HG02623 (cell line): ENCODE measurements around the gene TMPRSS4.

Source experiments
- ATAC-seq: cut with Tn5 transposase; IDR thresholded peaks from one replicate; pipeline ENCODE4 v1.9.1; 2021; ENCODE audit warnings: moderate library complexity; ENCODE audit not compliant: unreplicated experiment

TMPRSS4 gene

DNA sequence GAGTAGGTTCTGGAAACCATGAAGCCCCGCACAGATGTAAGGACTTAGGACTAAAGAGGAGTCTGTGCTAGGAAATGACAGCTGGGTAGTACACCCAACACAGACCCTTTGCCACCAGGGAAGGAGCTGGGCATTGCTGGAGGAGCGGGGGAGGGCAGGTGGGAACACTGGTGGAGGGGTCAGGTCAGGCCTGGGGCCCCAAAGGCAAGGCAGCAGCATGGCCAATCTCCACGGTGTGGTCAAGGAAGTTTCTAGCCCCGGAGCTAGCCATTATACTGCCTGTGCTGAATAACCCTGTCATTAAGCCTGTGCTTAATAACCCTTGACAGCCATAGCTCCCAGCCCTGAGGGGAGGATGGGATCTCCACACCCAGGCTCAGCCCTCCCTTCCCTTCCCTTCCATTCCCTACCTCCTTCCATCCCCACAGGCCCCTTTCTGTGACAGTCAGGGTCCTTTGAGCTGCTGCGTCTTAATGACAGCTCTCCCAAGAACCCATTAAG lies 2.1 kb downstream of the TMPRSS4 start:
- no peak for ATAC-seq

DNA sequence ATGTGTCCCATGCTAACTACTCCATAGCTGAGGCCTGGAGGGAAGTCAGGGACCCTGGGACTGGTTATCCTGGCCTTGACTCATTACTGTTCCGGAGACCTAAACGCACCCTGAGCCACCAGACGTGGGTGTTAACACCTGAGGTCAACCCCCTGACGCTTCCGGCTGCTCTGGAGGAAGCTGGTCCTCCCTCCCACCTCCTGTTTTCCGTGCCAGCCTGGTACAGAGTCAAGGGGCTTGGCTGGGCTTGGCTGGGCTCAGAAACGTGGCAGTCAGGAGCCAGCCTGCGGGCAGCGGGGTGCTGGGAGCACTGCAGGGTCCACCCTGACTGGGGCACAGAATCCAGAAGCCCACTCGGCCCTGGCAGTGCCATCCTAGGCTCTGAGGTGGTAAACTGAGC lies 2.6 kb downstream of the TMPRSS4 start:
- no peak for ATAC-seq

DNA sequence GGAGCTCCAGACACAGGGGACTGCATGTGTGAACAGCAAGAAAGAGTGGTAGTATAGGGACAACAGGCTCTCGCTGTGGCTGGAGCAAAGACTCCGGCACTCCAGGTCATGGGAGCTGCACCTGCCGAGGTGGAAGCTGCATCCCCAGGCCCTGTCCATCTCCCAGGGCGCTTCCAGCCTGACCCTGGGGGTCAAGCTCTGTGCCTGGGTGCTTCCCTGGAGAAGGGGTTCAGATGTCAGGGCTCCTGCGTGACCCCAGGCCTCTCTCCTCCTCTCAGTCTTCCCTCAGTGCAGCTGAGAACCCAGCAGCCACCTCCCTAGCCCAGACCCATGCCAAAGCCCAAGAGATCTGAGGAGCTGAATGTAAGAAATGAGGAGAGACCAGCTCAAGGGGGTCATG lies 3.4 kb downstream of the TMPRSS4 start:
- ATAC-seq = no peak

DNA sequence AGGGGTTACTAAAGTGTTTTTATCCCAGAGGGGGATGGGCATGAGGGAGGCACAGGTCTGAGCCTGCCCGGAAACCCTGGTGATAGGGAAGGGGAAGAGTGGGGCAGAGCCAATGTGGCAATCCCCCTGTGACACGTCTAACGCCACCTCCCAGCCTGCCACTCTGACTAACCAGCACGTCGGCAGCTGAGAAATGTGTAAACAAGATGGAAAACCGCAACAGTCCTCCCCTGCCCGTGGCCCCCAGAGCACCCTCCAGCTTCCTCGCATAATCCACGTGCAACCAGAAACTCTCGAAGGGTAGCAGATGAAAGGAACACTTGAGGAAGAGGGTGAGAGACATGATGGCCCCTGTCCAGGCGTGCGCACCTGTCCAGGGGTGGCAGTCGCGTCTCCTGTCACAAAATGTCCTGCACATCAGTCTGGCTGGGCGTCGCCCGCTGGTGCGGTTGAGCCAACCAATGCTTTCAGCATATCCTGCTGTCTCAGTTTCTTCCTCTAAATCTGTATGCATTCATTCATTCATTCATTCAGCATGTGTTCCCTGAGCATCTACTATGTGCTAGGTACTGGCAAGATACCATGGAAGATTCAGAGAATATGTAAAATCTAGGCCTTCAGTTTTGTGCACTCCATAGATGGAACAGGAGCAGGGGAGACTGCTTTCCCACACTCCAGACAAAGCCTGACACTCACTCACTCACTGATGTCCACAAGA lies 4.5 kb downstream of the TMPRSS4 start:
- no peak for ATAC-seq

DNA sequence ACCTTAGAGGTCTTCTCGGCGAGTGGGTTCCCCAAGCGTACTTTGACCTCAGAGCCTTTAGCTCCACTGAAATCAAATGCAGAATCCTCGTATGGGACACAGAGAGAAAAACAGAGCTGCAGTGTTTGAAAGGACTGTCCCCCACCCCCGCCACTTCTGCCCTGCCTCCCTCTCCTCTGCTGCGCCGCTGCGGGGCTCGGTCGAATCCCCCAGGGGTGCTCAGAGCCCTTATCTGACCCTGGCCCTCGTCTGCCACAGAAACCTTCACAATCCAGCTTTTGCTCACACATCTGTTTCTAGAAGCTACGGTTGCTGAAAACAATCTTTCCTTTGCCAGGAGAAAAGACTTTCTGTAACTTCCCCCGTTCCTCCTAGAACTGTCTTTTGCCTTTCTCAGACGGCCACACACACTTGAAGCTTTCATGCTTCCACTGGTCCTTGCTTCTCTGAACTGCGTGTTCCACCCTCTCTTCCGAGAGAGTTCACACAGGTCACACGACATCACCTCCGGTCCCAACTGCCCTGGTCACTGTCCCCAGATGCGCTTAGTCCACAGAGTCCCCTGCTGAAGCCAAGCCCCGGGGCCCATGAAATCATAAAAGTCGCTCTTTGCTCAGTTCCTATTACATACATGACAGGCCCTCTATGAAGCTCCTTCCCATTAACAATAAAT lies 6.1 kb downstream of the TMPRSS4 start:
- ATAC-seq = no peak

DNA sequence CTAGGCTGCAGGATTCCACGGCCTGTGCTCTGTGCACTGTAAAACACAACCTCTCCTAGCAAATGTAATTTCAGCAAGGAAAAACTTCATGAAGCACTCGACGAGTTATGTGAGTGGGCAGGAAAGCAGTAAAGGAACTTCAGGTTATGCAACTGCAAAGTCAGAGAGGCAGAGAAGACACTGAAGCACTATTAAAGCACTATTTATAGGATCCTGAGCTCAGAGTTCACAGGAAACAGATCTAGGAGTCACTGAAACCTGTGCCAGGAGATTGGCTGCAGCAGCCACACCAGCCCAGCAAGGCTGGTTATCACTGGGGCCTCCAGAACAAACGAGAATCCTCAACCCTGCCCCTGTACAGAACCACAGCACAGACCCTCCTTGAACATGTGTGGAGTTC lies 7.4 kb downstream of the TMPRSS4 start:
- no peak for ATAC-seq

DNA sequence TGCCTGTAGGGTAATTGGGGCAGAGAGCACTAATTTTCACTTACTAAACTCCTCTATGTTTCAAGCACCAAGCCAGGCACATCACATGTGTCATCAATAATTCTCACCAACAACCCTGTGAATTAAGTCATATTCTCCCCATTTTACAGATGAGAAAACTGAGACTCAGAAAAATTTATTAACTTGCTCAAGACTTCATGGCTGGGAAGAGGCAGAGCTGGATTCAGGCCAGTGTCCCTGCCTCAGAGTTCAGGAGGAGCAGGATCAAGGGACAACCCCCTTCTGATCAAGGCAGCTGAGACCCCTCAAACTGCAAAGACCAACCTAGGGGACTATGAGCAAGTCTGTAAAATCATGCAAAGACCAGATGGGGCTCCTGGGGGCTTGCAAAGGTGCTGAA lies 7.8 kb downstream of the TMPRSS4 start:
- ATAC-seq = no peak

DNA sequence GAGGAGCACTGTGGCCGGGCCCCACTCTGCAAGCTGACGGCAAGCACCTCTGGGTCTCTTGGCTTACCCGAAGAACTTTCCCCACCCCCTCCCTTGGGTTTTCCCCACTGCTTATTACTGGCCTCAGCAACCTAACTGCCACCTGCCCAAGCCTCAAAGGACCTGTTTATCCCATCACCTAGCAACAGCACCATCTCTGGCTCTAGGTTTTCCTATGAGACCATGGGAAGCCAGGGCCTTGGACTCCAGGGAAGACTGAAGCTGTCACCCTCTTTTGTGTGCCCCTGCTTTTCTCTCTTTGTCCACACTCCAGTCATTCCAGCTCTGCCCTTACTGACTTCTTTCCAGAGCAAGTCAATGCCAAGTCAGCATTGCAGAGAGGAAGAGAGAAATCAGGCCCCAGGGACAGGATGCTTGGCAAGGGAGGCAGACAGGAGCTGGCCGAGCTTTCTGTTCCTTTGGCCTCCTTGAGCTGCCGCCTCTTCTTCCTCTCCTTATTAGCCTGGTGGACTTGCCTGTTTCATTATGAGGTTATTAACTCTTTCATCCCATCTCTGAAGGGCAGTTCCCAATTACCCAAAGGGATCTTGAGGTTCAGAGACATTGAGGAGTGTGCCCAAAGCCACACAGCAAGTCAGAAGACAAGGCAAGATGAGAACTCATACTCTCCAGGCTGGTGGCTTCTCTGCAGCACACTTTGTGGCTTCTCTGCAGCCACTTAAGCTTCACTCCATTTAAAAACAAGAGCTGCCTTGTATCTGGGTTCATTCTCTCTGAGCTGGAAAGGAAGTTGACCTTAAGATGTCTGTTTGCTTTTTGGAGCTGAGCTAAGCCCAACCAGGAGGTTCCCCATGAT lies 10.3 kb downstream of the TMPRSS4 start, which contains the start of gene SMIM35:
SMIM35 (minus strand) TSS at position 51 of the 856 bp plus-strand sequence. CDS start 206 bp downstream, outside the sequence.
- ATAC-seq = no peak

DNA sequence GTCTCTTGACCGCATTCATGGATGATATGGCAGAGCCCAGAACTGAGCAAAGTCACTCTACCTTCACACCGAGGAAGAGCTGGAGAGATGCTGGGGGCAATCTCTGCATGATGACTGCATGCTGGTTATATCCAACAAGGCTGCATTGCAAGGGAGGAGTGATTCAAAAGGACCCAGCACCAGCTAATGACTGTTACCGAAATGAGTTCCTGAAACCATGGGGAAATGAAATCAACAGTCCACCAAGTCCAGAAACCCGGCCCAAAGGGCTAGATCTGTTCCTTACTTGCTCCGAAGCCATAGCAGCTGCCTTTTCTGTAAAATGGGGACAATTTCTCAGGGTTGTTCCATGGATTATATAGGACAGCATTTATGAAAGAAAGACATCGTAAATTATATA lies 11.1 kb downstream of the TMPRSS4 start:
- ATAC-seq = no peak

DNA sequence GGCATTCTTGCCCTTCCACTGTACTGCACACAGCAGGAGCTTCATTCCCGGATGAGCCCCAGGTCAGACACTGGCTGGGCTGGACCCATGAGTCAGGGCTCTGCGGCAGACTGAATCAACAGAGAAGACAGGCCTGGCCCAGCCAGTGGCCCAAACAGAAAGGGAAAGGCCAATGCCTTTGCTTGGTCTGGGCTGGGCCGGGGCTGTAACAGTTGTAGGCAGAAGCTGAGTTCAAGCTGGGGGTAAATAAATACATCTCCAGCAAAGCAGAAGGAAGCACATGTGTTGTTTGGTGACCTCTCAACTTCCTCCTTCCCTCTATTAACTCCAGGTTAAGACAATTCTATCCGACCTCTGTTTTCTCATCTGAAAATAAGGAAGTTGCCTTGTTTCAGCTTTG lies 11.7 kb downstream of the TMPRSS4 start:
- ATAC-seq = no peak

DNA sequence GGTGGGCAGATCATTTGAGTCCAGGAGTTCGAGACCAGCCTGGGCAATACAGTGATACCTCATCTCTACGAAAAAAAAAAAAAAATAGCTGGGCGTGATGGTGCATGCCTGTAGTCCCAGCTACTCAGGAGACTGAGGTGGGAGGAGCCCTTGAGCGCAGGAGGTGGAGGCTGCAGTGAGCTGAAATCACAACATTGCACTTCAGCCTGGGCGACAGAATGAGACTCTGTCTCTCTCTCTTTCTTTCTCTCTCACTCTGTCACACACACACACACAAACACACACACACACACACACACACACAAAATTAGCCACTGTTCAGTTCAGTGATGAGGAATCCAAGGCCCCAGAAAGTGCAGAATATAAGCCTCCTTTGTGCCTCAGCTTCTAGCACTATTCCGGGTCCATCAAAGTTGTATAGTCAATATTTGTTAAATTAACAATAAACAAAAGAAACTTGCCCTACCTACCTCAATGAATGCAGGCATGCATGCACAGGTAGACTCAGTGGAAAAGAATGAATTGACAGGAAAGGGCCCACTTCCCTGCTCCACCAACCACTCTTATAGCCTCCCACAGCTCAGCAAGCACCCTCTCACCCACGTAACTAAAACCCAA lies 13.8 kb downstream of the TMPRSS4 start:
- ATAC-seq = no peak

DNA sequence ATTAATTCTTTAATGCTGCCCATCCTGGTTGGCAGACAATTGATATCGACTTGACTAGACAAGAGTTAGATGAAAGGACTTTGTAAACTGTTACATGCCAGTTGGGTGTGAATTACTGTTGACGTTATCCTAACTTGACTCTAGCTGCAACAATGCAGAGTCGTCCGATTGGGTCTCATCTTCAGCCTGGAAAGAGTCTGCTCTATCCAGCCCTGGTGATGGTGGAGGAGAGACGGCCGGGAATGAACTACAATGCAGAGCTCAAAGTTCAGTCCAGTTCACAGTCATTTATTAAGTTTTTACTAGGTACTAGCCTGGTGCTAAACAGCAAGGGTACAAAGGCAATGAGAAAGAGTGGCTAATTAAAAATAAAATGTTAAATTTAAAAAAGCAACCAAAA lies 14.8 kb downstream of the TMPRSS4 start:
- ATAC-seq = no peak

DNA sequence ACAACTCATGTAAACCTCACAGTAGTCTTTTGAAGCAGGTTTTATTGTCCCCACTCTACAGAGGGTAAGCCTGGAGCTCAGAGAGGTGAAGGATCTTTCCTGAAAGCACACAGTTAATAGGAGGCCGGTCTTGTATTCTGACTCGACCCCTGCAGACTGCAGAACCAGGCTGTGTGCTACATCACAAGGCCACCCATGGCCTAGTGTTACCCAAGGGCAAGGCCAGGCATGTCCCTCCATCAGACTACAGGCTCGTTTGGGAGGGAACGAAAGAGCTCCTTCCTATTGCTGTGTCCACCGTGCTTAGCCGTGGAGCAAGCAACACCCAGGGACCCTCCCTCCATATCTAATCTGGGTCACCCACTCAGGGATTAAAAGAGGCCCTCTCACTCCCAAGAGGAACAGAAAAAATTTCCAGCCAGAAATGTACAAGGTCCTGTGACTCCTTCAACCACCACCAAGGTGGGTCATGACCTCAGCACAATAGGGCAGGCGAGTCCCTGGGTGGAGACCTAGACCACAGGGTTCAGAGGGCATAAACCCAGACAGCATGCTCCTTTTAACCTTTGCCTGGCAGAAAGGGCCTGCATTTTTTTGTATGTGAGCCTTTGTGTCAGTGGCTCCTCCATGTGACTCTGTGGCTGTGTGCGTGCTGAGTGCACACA lies 16.2 kb downstream of the TMPRSS4 start:
- no peak for ATAC-seq

DNA sequence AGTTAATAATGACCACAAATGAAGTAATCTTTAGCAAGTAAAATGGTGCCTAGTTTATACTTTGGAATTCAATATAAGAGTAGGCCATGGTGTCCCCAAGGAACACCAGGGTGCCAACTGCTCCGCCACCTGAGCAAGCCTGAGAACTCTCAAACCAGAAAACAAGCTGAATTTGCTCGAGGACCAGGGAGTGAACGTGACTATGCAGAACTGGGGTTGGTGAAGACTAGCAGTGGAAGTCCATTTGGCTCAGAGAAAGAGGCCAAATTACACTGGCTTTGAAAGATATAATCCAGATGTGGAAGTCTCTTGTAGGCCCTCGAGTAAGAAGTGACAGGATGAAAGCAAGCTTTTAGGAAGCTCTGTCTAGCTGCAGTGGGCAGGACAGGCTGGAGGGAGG lies 18.6 kb downstream of the TMPRSS4 start:
- ATAC-seq = no peak

DNA sequence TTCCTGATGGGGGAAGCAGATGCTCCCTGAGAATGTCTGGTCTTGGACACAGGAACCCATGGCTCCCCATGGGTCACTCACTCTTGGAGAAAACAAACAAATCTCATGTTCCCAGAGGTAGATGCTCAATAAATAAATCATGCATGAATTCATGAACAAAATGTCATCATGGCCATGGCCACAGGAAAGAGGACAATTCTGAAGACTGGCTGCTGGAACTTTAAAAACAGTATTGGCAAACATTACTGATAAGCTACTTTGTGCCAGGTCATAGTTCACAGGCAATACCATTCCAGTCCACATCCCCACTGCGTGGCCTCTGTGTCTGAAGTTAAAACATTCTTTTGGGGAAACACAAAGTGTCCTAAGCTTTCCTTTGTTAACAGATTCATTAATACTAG lies 19.1 kb downstream of the TMPRSS4 start:
- no peak for ATAC-seq

DNA sequence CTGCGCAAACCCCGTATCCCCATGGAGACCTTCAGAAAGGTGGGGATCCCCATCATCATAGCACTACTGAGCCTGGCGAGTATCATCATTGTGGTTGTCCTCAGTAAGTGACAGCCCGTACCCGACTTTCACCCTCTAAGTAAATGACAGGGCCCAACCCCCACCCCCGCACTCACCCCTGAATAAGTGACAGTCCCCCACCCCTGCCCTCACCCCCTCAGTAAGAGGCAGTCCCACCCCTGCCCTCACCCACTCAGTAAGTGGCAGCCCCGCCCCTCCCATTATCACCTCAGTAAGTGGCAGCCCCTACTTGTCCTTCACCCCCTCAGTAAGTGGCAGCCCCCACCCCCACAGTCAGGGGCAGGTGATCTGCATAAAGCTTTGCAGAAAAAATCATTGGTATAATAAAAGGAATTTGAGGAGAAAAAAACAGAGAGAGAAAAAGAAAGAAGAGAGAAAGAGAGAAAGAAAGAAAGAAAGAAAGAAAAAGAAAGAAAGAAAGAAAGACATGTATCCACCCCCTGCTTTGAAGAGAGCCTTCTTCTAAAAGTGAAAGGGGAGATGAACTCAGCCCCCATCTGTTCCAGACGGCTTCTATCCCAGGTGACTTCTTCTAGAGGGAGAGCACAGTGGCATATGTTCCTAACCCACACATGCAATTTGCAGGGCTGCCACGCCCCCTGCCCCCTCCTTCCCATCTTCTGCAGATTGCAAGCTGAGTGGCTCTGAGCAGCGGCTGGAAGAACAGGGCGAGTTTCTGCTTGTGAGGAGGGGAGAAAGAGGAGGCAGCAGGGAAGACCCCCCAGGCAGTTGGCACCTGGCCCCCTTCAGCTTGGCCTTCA lies 22.3 kb downstream of the TMPRSS4 start:
- ATAC-seq = no peak

DNA sequence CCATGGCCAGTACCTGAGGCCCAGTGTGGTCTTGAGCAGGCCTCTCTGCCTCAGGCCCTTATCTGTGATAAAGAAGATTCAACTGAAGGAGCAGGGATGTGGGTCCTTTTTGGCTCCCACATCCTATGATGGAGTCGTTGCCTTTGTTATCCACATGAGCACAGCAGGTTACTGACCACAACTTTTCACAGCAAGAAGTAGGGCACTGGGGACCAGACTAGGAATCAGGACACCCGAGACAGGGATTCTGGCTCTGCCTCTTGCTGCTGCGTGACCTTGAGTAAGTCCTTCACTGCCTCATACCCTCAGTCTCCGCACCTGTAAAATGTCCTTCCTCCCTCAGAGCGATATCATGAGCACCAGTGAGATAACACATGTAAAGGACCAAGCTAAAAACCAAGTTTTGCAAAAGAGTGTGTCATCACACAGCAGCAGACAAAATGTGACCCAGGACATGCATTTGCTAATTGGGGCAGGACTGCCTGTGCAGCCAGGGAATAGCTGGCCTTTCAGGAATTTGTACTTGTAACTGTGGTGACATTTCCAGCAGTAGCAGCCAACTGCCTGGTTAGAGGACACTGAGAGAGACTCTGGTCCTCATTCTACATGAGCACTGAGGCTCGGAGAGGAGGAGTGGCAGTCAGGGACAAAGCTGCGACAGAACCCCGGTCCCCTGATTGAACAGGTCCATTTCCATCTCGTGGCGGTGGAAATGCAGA lies 23.1 kb downstream of the TMPRSS4 start:
- no peak for ATAC-seq

DNA sequence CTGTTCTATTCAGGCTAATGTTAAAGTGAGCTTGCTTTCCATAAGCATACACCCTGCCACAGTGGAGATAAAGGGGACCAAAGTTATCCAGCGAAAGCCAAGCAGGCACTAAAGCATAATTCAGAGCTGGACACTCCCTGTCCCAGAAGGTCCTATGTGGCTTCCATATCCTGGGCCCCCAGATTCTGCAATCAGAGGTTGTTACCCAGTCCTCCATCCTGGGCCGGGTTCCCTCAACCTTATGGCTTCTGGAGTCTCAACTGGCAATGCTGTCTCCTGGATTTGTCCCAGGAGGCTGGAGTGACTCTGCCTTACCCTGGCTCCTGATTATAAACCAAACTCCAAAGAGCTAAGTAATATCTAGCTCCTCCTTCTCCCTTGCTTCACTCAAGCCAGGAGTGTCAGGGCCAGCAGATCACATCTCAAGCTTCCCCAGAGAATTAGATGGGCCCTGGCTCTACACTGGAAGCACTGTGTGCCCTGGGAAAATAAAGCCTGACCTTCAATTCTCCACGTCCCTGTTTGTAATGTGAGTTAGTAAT lies 23.9 kb downstream of the TMPRSS4 start:
- ATAC-seq = no peak
